K562 (cell line): ENCODE results near the gene DPP9. TPM values are rescaled to one million over a fixed set of nuclear protein-coding genes. Genes with fewer than 3 reads are reported as not detected.
A peak's percentile ranks its signal among the peaks of the same experiment; 100 is the strongest.

Experiments
- ATAC-seq: fragments of 200-7000 bp; cut with Tn5 transposase; 3 replicates; pipeline ENCODE4 v1.9.1; 2020; ENCODE audit warnings: moderate library complexity
- BruUV-seq: library from RNA; stranded (reverse); fragments of 400-500 nt; replicated peaks from 2 replicates; lab custom pipeline; 2021; lab: Mats Ljungman, UMichigan
- CTCF ChIA-PET: fragments of 300-600 bp; formaldehyde crosslinking; extraction: SDS; loops from one replicate; lab custom pipeline; 2021; ENCODE audit warnings: low intra/inter-chr PET ratio; lab: Yijun Ruan, JAX
- POLR2A ChIA-PET: fragments of 300-600, 350-650 bp; sonication (Branson Sonifier 250); formaldehyde crosslinking; extraction: SDS; loops from one replicate; lab custom pipeline; 2021; ENCODE audit warnings: antibody characterized with exemption, inconsistent platforms; lab: Yijun Ruan, JAX
- DNase-seq, 4 experiments: peaks; one replicate each; pipeline versions ENCODE4 v3.0.0 to v3.0.0-alpha.2; 2011 to 2018; ENCODE audit warnings: low spot score in 3 of 4, mixed read lengths in 3 of 4; ENCODE audit errors: extremely low read depth in 1 of 4
- FAIRE-seq: peaks from 2 replicates; lab custom pipeline; 2011; peaks lifted over from hg19 to GRCh38; lab: Jason Lieb, UNC
- H2AFZ ChIP-seq: 2 replicates; pipeline ENCODE4 v1.6.0; 2011; ENCODE audit warnings: low read depth, low read length, control low read depth, inconsistent platforms
- H3K27ac ChIP-seq: fragments of 200-600 bp; 3 replicates; pipeline ENCODE4 v1.8.0; 2011; ENCODE audit warnings: low read depth, mild to moderate bottlenecking, control low read depth, inconsistent platforms, low read length, moderate library complexity, mixed read lengths; ENCODE audit errors: extremely low read depth
- H3K27me3 ChIP-seq, 2 experiments: fragments of 300-600 bp in 1 of 2; 2 replicates in 1 of 2; 3 replicates in 1 of 2; pipeline versions ENCODE4 v1.6.0 to v1.8.0; 2011; ENCODE audit warnings: inconsistent platforms in 2 of 2, low read length in 2 of 2, mild to moderate bottlenecking in 1 of 2, mixed read lengths in 1 of 2, moderate library complexity in 1 of 2; ENCODE audit not compliant: control insufficient read depth in 2 of 2, insufficient read depth in 2 of 2
- H3K36me3 ChIP-seq: fragments of 300-600 bp; 3 replicates; pipeline ENCODE4 v1.8.0; 2011; ENCODE audit warnings: mild to moderate bottlenecking, low read length, inconsistent platforms; ENCODE audit not compliant: control insufficient read depth, insufficient read depth
- H3K4me1 ChIP-seq, 2 experiments: fragments of 200-600 bp in 1 of 2; replicated peaks in 1 of 2; 2 replicates in 1 of 2; 3 replicates in 1 of 2; pipeline versions ENCODE4 v1.5.1 to v1.8.0; 2011; ENCODE audit warnings: inconsistent platforms in 2 of 2, low read length in 2 of 2, mild to moderate bottlenecking in 1 of 2, mixed read lengths in 1 of 2, moderate library complexity in 1 of 2; ENCODE audit not compliant: control insufficient read depth in 2 of 2, insufficient read depth in 2 of 2
- H3K4me2 ChIP-seq: 2 replicates; pipeline ENCODE4 v1.6.1; 2011; ENCODE audit warnings: low read length, control low read depth, inconsistent platforms, mixed read lengths; ENCODE audit not compliant: insufficient read depth
- H3K4me3 ChIP-seq: fragments of 200-600 bp; sonication (generic), shearing (Covaris generic); 2 replicates; pipeline ENCODE4 v1.5.1; 2016; ENCODE audit warnings: control low read depth, inconsistent platforms
- H3K79me2 ChIP-seq: fragments of 200-600 bp; 3 replicates; pipeline ENCODE4 v1.8.0; 2011; ENCODE audit warnings: low read length, inconsistent platforms; ENCODE audit not compliant: control insufficient read depth, insufficient read depth
- H3K9ac ChIP-seq, 2 experiments: 2 replicates each; pipeline versions ENCODE4 v1.6.0 to v1.6.1; 2011; ENCODE audit warnings: low read depth in 2 of 2, low read length in 2 of 2, control low read depth in 1 of 2, inconsistent platforms in 1 of 2, mild to moderate bottlenecking in 1 of 2, mixed read lengths in 1 of 2; ENCODE audit not compliant: insufficient read depth in 1 of 2
- H3K9me1 ChIP-seq: one replicate; pipeline ENCODE4 v1.6.0; 2011; ENCODE audit warnings: inconsistent platforms, mild to moderate bottlenecking, low read length, moderate library complexity; ENCODE audit not compliant: control insufficient read depth, insufficient read depth
- H3K9me3 ChIP-seq: replicated peaks from 2 replicates; pipeline ENCODE4 v1.5.1; 2011; ENCODE audit warnings: low read depth, low read length, inconsistent platforms; ENCODE audit not compliant: control insufficient read depth, insufficient read depth
- H4K20me1 ChIP-seq: replicated peaks from 2 replicates; pipeline ENCODE4 v1.6.1; 2011; ENCODE audit warnings: low read length, inconsistent platforms, mixed read lengths; ENCODE audit not compliant: control insufficient read depth, insufficient read depth
- ELF4 ChIP-seq: fragments of 450-650 bp; formaldehyde crosslinking; IDR thresholded peaks from 2 replicates; pipeline ENCODE4 v1.4.0; 2022; ENCODE audit warnings: missing genetic modification characterization
- HDAC8 ChIP-seq: fragments of 450-650 bp; IDR thresholded peaks from 2 replicates; pipeline ENCODE4 v1.6.1; 2016; ENCODE audit warnings: mild to moderate bottlenecking, missing genetic modification characterization, moderate library complexity, missing compliant biosample characterization
- IRF2 ChIP-seq: sonication (generic); formaldehyde crosslinking; IDR thresholded peaks from 2 replicates; pipeline ENCODE4 v1.8.1; 2022; ENCODE audit warnings: mild to moderate bottlenecking, missing genetic modification reagents
- MTA2 ChIP-seq: fragments of 450-650 bp; IDR thresholded peaks from 2 replicates; pipeline ENCODE4 v1.6.1; 2016; ENCODE audit warnings: low read depth
- NKRF ChIP-seq: fragments of 450-650 bp; IDR thresholded peaks from 2 replicates; pipeline ENCODE4 v1.6.1; 2016; ENCODE audit warnings: borderline replicate concordance
- NONO ChIP-seq, 2 experiments: fragments of 200-400 bp in 1 of 2; fragments of 450-650 bp in 1 of 2; formaldehyde crosslinking in 1 of 2; IDR thresholded peaks; 2 replicates each; pipeline ENCODE4 v1.6.1; 2017; ENCODE audit warnings: low read depth in 2 of 2, mild to moderate bottlenecking in 2 of 2, moderate library complexity in 2 of 2, low read length in 1 of 2
- PRMT5 ChIP-seq: sonication (generic); formaldehyde crosslinking; IDR thresholded peaks from 2 replicates; pipeline ENCODE4 v1.5.0; 2020; ENCODE audit warnings: missing genetic modification reagents
- RBFOX2 ChIP-seq: fragments of 200-400 bp; formaldehyde crosslinking; IDR thresholded peaks from 2 replicates; pipeline ENCODE4 v1.6.1; 2017; ENCODE audit warnings: low read depth, mild to moderate bottlenecking, low read length, moderate library complexity
- SMAD4 ChIP-seq: fragments of 250-450 bp; sonication (Bioruptor Pico); conservative IDR thresholded peaks from 2 replicates; pipeline ENCODE4 v1.8.0; 2021; ENCODE audit warnings: inconsistent platforms, mild to moderate bottlenecking, moderate library complexity
- SRSF1 ChIP-seq: fragments of 200-400 bp; formaldehyde crosslinking; IDR thresholded peaks from 2 replicates; pipeline ENCODE4 v1.6.1; 2017; ENCODE audit warnings: mild to moderate bottlenecking, low read depth, low read length, moderate library complexity
- ZNF436 ChIP-seq: fragments of 250-450, 450-650 bp; sonication (Bioruptor Pico); formaldehyde crosslinking; IDR thresholded peaks from 2 replicates; pipeline ENCODE4 v1.7.0; 2020; ENCODE audit warnings: mild to moderate bottlenecking
- ZNF57 ChIP-seq: fragments of 450-650 bp; formaldehyde crosslinking; IDR thresholded peaks from 2 replicates; pipeline ENCODE4 v1.4.0; 2020; ENCODE audit warnings: mild to moderate bottlenecking, moderate library complexity
- ZNF609 ChIP-seq: sonication (generic); formaldehyde crosslinking; IDR thresholded peaks from 2 replicates; pipeline ENCODE4 v1.8.1; 2023; ENCODE audit warnings: missing genetic modification reagents, mild to moderate bottlenecking, borderline replicate concordance
- WGBS: fragments of 100-300 bp; shearing (Covaris generic); methylation state at CpG from one replicate; pipeline ENCODE4 v1.1.6; 2016; ENCODE audit warnings: low coverage, mixed read lengths; ENCODE audit not compliant: insufficient coverage; ENCODE audit errors: missing lambda C conversion rate; 5-methylcytosine and 5-hydroxymethylcytosine counted together
- in situ Hi-C: fragments of 300-500 bp; cut with MboI; formaldehyde crosslinking; loops from 4 replicates; pipeline ENCODE4 v1.15.0; 2018; ENCODE audit warnings: inconsistent platforms, mixed read lengths
- intact Hi-C: fragments of 100-400 bp; cut with micrococcal nuclease; formaldehyde crosslinking; loops from 2 replicates; pipeline ENCODE4 v1.14.2; 2022
- polyA plus RNA-seq, 8 experiments: library from polyadenylated mRNA; depleted of rRNA in 4 of 8; stranded (reverse) in 5 of 8; unstranded in 3 of 8; fragments of >200 nt; fragmentation: Nextera tagmentation in 2 of 8; fragmentation: Illumina TruSeq in 1 of 8; extraction: Ambion mirVana in 2 of 8; extraction: Trizol in 1 of 8; gene quantifications; 2 replicates each; pipeline versions ENCODE4 v1.2.1 to v1.2.3, GENCODE V29; 2011 to 2014; ENCODE audit warnings: inconsistent platforms in 1 of 8, missing spikeins in 1 of 8
- total RNA-seq, 7 experiments: library from RNA; depleted of rRNA in 6 of 7; stranded (reverse); fragments of >200 nt in 6 of 7; fragmentation: Illumina TruSeq in 2 of 7; extraction: Trizol in 2 of 7; gene quantifications; 2 replicates each; pipeline versions ENCODE4 v1.2.1 to v1.2.3, GENCODE V29; 2011 to 2021; ENCODE audit warnings: low replicate concordance in 1 of 7

The DPP9 gene
- total and polyA plus RNA-seq, 9 of the 15 experiments (the other 6 are each of a cell fraction or from before 2014, with no cell fraction given) = 0.90 to 66.7 (median 24.5) TPM

- in situ Hi-C loops = no loop called here
- no peaks in the 10 kb centered on the region for H3K9me1 ChIP-seq
- H2AFZ ChIP-seq = no peak overlapping the region
- WGBS = 90% methylated on average over 11 of the region's 15 CpGs
- H3K9me3 ChIP-seq = no peaks in the 10 kb centered on the region
- no peaks in the 10 kb centered on the region for H3K27me3 ChIP-seq
- H3K9ac ChIP-seq = peak overlapping the region in 1 of 2 experiments; percentile 65; a peak in 1 of 4 replicates
- H3K27ac ChIP-seq = no peak overlapping the region
- ATAC-seq = no peak
- BruUV-seq = no TSS peak
- H3K4me1 ChIP-seq = peaks cover 0 to 30% of the 10 kb centered on the region in 2 experiments; a peak in 2 of 5 replicates
- no peaks in the 10 kb centered on the region for H3K79me2 ChIP-seq
- DNase-seq = no peak
- H3K4me3 ChIP-seq = no peak overlapping the region
- H4K20me1 ChIP-seq = no peaks in the 10 kb centered on the region
- no peak overlapping the region for H3K4me2 ChIP-seq
- POLR2A ChIA-PET = no interaction called here
- H3K36me3 ChIP-seq = peaks cover 89% of the 10 kb centered on the region; the same call in 2 of the 3 replicates
- TF ChIP-seq PRMT5 (no peak), ZNF436 (CRISPR knock-in tag) (no peak), SRSF1 (no peak), ZNF609 (no peak), NKRF (no peak), ELF4 (no peak), IRF2 (CRISPR knock-in tag) (no peak), RBFOX2 (no peak), MTA2 (no peak), HDAC8 (tag) (no peak), ZNF57 (CRISPR knock-in tag) (no peak), NONO (IDR thresholded peaks at IDR 0.05; ENCODE audit: low read depth in 2 of 2, low read length in 1 of 2) (no peak), SMAD4 (CRISPR knock-in tag) (no peak)
- no peak for FAIRE-seq
- intact Hi-C loops = no loop called here
- CTCF ChIA-PET = no interaction called here
Observed at GRCh38 chr19:4693471-4694121, 30.0 kb downstream of the DPP9 start.
